ENCODE measurements around the gene FITM1. TPM values are rescaled to one million over a fixed set of nuclear protein-coding genes. Genes with fewer than 3 reads are reported as not detected.
A peak's percentile ranks its signal among the peaks of the same experiment; 100 is the strongest.

Gene FITM1
- total RNA-seq, 1 donor from 2014 or later = 0.27 TPM

DNA sequence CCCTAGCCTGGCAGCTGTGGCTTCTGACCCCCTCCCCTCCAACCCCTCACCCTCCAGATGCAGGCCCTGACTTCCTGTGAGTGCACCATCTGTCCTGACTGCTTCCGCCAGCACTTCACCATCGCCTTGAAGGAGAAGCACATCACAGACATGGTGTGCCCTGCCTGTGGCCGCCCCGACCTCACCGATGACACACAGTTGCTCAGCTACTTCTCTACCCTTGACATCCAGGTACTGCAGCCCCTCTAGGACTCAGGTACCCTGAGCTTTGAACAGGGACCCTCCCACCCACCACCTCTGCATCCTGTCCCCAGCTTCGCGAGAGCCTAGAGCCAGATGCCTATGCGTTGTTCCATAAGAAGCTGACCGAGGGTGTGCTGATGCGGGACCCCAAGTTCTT, 24.6 kb downstream of the FITM1 start:
- H3K27ac Mint-ChIP-seq (ENCODE audit: unreplicated experiment) = no peak overlapping the region
- no peaks in the 10 kb centered on the region for H3K9me3 Mint-ChIP-seq (ENCODE audit: low read depth)
- no peaks in the 10 kb centered on the region for H3K4me1 Mint-ChIP-seq (ENCODE audit: low read depth)
- H3K27me3 Mint-ChIP-seq (ENCODE audit: low read depth) = no peaks in the 10 kb centered on the region
- H3K4me3 Mint-ChIP-seq (ENCODE audit: unreplicated experiment) = no peak overlapping the region
- TF ChIP-seq CTCF (IDR thresholded peaks at IDR 0.05) = no peak
- H3K36me3 Mint-ChIP-seq (ENCODE audit: low read depth) = peaks cover 23% of the 10 kb centered on the region
- DNase-seq (ENCODE audit: low spot score) = peak; percentile 57

- Mint-ChIP-seq H3K4me3 (ENCODE audit: unreplicated experiment) (no peak overlapping the region), H3K4me1 (ENCODE audit: low read depth) (peaks cover 11% of the 10 kb centered on the region), H3K36me3 (ENCODE audit: low read depth) (peaks cover 20% of the 10 kb centered on the region), H3K27ac (ENCODE audit: unreplicated experiment) (no peak overlapping the region), H3K9me3 (ENCODE audit: low read depth) (no peaks in the 10 kb centered on the region), H3K27me3 (ENCODE audit: low read depth) (no peaks in the 10 kb centered on the region)
- TF ChIP-seq CTCF (IDR thresholded peaks at IDR 0.05) = no peak
- DNase-seq (ENCODE audit: low spot score) = no peak
Observed at GRCh38 chr14:24156840-24157239, 26.4 kb downstream of the FITM1 start.

DNA sequence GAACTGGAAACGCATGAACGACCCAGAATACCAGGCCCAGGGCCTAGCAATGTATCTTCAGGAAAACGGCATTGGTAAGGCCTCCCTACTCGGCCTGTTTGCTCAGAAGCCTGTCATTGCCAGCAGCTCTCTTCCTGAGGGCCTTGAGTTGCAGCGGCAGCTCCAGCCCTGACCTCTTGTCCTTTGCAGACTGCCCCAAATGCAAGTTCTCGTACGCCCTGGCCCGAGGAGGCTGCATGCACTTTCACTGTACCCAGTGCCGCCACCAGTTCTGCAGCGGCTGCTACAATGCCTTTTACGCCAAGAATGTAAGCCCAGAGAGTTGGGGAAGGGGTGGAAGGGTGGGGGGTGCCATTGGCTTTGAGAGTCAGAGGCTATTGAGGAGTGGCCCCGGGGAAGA, 26.9 kb downstream of the FITM1 start:
- H3K27ac Mint-ChIP-seq (ENCODE audit: unreplicated experiment) = no peak overlapping the region
- peaks cover 16% of the 10 kb centered on the region for H3K4me1 Mint-ChIP-seq (ENCODE audit: low read depth)
- H3K36me3 Mint-ChIP-seq (ENCODE audit: low read depth) = peaks cover 19% of the 10 kb centered on the region
- no peaks in the 10 kb centered on the region for H3K9me3 Mint-ChIP-seq (ENCODE audit: low read depth)
- H3K27me3 Mint-ChIP-seq (ENCODE audit: low read depth) = no peaks in the 10 kb centered on the region
- TF ChIP-seq CTCF (IDR thresholded peaks at IDR 0.05) = no peak
- peak; percentile 49 for DNase-seq (ENCODE audit: low spot score)
- no peak overlapping the region for H3K4me3 Mint-ChIP-seq (ENCODE audit: unreplicated experiment)

- Mint-ChIP-seq H3K4me1 (ENCODE audit: low read depth) (peaks cover 20% of the 10 kb centered on the region), H3K27ac (ENCODE audit: unreplicated experiment) (peak overlapping the region; percentile 22), H3K36me3 (ENCODE audit: low read depth) (peaks cover 31% of the 10 kb centered on the region), H3K4me3 (ENCODE audit: unreplicated experiment) (no peak overlapping the region), H3K9me3 (ENCODE audit: low read depth) (no peaks in the 10 kb centered on the region), H3K27me3 (ENCODE audit: low read depth) (no peaks in the 10 kb centered on the region)
- DNase-seq (ENCODE audit: low spot score) = peak; percentile 73
- TF ChIP-seq CTCF (IDR thresholded peaks at IDR 0.05) = no peak
Observed at GRCh38 chr14:24159777-24160498, 29.5 kb downstream of the FITM1 start.

DNA sequence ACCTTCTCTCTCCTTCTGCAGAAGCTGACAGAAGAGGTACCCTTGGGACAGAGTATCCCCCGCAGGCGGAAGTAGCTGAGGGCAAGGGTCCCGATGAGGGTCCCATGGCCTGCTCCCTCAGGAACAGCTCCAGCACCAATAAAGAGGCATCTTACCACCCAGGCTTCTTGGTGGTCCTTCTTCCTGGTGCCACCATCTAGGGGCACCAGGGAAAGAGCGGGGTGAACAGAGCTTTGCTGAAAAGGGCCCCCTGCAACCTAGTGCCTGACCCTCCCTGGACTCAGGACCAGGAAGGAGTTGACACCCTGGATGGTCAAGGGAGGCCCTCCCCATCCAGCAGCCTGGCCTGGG, 30.0 kb downstream of the FITM1 start:
- peaks cover 20% of the 10 kb centered on the region for H3K4me1 Mint-ChIP-seq (ENCODE audit: low read depth)
- no peak for TF ChIP-seq CTCF (IDR thresholded peaks at IDR 0.05)
- peaks cover 32% of the 10 kb centered on the region for H3K36me3 Mint-ChIP-seq (ENCODE audit: low read depth)
- H3K27me3 Mint-ChIP-seq (ENCODE audit: low read depth) = no peaks in the 10 kb centered on the region
- peak overlapping the region; percentile 86 for H3K4me3 Mint-ChIP-seq (ENCODE audit: unreplicated experiment)
- H3K27ac Mint-ChIP-seq (ENCODE audit: unreplicated experiment) = peak overlapping the region; percentile 85
- peak; percentile 58 for DNase-seq (ENCODE audit: low spot score)
- H3K9me3 Mint-ChIP-seq (ENCODE audit: low read depth) = no peaks in the 10 kb centered on the region

Measured in chondrocyte (in vitro differentiated cells).